ENCODE data around the gene SLCO4A1.

Gene SLCO4A1

DNA sequence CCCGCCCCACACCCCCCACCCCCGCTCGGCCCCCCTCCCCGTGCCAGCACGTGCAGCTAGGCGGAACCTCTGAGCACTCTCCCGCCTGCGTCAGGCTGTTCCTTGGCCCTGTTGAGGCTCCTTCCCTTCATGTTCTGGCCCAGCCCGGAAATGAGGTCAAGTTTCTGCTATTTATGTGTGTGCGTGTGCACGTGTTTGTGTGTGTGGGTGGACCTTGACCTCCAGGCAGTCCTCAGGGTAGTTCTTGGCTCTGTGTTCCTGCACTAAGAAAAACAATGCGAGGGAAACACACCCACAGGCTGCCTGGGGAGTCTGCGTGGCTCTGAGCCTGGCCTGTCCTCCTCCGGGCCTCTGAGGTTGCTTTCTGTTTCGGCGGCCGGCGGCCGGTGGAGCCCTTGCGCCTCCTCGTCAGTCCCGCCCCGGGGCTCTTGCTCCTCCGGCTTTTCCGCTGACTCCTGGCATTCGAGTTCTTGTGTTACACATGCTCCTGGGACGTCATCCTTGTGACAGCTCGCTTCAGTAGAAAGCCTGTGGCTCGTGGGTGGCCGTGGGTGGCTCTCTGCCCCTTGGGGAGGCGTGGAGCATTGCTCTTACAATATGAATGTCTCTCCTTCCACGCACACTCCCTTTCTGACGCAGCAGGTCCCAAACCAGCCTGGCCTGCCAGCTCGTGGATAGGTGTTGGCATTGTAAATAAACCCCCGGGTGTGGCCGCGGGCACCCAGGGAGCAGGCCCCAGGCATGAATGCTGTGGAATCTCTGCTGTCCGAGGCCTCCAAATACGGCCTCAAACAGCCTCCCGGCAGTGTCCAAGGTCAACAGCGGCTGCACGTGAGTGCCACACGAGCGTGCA is 10.0 kb downstream of the SLCO4A1 start:
- peak; percentile 87 for DNase-seq (ENCODE audit: low read depth, low spot score)

DNA sequence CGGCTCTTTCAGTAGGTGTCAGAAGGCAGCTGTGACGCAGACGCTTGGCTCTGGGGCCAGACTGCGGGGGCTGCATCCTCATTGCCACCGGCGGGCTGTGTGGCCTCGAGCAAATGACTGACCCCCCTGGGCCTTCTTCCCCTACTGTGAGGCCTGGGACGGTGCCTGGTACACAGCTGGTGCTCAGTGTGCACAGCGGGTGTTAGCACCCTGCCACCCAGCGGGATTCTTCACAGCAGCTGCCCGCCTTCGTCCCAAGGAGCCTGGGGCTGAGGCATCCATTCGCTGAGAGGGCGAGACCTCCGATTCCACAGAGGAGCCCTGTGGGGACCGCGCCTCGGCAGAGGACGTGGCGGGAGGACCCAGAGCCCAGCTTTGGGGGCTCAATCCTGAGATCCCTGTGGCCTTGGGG is 10.6 kb downstream of the SLCO4A1 start:
- no peak for DNase-seq (ENCODE audit: low read depth, low spot score)

GRCh38 chr20:62653373-62653772 is 11.1 kb downstream of the SLCO4A1 start:
- DNase-seq (ENCODE audit: low read depth, low spot score): no peak

DNA sequence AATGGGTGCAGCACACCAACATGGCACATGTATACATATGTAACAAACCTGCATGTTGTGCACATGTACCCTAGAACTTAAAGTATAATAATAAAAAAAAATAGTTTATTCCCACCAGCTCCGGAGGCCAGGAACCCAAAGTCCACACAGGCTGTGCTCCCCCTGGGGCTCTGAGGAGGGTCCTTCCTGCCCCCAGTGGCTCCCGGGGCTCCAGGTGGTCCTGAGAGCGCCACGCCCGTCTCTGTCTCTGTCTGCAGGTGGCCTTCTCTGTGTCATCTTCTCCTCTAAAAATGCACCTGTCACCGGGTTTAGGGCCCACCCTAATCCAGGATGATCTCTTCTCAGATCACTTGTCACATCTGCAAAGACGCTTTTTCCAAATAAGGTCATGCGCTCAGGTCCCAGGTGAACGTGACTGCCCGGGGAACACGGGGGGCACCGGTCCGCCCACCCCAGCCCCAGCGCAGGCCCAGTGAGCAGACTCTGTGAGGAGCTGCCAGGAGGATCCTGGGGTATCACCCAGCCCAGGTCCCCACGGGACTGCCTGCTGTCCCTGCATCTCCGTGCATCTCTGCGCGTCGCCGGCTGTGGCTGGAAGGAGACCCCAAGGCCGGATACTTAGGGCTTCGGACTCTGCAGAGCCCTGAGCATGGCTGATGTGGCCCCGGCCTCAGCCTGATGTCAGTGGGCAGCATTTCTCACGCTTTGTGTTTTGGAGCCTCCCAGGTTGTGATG is 11.8 kb downstream of the SLCO4A1 start:
- no peak for DNase-seq (ENCODE audit: low read depth, low spot score)

DNA sequence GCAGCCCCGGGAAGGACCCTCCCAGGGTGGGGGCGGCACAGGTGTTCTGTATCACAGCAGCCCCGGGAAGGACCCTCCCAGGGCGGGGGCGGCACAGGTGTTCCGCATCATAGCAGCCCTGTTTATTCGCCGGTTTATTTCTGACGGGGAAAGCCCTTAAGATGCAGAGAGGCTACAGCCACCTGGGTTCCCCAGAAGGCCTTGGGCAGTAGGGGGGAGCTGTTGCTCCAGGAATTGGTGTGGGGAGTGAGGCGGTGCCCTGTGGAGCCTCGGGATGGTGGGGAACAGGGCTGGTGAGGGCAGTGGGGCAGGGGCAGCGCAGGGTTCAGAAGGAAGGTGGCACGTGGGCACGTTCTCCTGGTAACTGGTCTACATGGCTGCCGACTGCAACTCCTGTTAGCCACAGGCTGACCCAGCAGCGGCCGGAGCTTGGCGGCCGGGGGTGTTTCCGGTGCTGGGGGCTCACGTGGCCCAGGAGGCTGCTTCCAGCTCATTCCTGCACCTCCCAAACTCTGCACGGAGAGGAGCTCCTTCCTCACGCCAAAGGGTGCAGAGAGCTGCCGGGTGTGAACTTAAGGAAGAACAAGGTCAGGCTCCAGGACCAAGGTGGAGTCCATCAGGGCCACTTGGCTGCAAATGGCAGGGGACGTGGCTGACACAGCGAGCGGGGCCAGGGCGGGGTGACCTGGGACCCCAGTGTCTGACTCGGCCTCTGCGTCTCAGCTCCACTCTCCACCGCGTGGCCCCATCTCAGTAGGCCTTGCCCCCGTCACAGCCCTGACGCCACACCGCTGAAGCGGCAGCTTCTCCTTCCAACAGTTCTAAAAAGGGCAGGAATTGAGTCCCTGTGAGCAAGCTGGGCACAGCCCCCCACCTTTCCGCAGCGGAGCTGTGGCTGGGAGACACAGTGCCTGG is 13.2 kb downstream of the SLCO4A1 start:
- no peak for DNase-seq (ENCODE audit: low read depth, low spot score)

DNA sequence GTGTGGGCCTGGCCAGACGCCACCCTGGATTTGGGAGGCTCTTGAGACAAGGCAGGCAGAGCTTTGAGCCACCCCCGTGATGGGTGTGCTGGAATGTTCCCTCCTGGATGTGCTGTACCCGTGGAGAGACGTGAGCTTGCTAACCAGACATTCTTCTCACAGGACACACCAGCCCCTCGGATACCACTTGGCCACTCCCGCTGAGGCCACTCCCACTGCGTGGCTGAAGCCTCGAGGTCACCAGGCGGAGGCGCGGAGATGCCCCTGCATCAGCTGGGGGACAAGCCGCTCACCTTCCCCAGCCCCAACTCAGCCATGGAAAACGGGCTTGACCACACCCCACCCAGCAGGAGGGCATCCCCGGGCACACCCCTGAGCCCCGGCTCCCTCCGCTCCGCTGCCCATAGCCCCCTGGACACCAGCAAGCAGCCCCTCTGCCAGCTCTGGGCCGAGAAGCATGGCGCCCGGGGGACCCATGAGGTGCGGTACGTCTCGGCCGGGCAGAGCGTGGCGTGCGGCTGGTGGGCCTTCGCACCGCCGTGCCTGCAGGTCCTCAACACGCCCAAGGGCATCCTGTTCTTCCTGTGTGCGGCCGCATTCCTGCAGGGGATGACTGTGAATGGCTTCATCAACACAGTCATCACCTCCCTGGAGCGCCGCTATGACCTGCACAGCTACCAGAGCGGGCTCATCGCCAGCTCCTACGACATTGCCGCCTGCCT is 14.1 kb downstream of the SLCO4A1 start:
- DNase-seq (ENCODE audit: low read depth, low spot score): peak; percentile 79

DNA sequence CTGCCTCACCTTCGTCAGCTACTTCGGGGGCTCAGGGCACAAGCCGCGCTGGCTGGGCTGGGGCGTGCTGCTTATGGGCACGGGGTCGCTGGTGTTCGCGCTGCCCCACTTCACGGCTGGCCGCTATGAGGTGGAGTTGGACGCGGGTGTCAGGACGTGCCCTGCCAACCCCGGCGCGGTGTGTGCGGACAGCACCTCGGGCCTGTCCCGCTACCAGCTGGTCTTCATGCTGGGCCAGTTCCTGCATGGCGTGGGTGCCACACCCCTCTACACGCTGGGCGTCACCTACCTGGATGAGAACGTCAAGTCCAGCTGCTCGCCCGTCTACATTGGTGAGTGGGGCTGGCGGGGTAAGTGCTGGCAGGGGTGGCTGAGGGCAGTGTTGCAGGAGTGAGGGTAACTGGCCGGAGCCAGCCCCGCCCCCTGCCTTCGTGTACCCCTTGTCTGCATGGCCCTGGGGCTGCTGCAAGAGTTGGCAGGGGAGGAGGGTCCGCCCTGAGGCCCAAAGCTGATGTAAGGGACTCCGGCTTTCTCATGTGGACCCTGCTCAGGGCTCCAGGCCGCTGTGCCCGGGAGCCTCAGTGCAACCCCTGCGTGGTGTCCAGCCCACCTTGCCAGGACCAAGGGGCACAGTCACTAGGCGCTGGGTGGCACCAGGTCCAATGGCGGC is 14.8 kb downstream of the SLCO4A1 start:
- DNase-seq (ENCODE audit: low read depth, low spot score): no peak

- no peak for DNase-seq (ENCODE audit: low read depth, low spot score)
These were observed 15.3 kb downstream of the SLCO4A1 start for GRCh38 chr20:62657589-62657942.

DNA sequence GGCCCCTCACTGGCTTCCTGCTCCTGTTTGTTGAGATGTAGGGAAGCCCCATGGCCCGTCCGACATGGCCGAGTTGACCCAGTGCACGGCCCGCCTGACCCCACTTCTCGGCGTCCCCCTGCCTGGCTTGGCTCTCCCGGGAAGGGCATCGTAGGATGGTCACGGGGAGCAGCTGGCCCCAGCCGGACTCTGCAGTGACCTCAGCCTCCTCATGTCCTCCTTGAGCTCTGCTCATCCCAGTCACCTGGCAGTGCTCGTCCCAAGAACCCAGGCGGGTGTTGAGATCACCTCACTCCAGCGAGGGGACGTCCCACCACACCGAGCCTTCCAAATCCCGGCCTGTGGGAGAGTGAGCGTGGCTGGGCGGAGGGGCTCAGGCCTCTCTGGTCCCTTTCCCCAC is 15.7 kb downstream of the SLCO4A1 start:
- no peak for DNase-seq (ENCODE audit: low read depth, low spot score)

GRCh38 chr20:62658593-62659178 is 16.4 kb downstream of the SLCO4A1 start:
- DNase-seq (ENCODE audit: low read depth, low spot score): no peak

GRCh38 chr20:62659488-62660239 is 17.4 kb downstream of the SLCO4A1 start:
- no peak for DNase-seq (ENCODE audit: low read depth, low spot score)

- DNase-seq (ENCODE audit: low read depth, low spot score): no peak
These were observed 17.9 kb downstream of the SLCO4A1 start for GRCh38 chr20:62660240-62660615.

GRCh38 chr20:62660768-62661167 is 18.5 kb downstream of the SLCO4A1 start:
- no peak for DNase-seq (ENCODE audit: low read depth, low spot score)

DNA sequence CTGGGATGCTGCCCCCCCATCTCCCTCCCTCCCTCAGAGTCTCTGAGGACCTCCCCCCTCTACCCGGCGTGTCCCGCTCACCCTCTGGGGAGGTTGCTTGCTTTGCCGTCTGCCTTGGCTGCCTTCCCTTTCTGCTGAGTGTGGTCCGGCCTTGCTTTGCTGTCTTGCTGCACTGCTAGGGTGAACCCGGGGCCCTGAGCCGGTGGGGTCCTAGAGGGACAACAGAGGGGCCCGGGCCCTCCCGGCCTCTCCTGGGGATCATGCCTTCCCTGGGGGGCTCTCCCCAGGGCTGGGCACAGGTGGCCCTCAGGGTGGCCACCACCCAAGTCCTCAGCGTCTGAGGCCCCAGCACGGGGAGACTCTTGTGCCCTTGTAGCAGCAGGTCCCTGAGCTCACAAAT is 19.3 kb downstream of the SLCO4A1 start:
- no peak for DNase-seq (ENCODE audit: low read depth, low spot score)

DNA sequence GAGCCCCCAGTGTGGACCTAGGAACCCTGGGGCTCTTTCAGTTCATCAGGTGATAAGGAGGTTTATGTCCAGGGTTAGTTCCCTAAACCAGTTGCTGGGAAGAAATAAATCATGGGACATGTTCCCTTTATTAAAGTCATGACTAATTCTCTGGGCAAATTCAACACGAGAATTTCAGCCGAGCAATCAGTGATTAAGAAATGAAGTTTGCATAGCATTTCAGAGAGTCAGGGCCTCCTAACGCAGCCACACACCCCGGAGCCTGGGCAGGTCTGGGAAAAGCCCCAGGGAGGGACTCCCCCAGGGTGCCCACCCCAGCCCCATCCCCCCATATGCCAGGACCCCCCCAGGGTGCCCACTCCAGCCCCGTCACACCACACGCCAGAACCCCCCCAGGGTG is 20.1 kb downstream of the SLCO4A1 start:
- DNase-seq (ENCODE audit: low read depth, low spot score): no peak

DNA sequence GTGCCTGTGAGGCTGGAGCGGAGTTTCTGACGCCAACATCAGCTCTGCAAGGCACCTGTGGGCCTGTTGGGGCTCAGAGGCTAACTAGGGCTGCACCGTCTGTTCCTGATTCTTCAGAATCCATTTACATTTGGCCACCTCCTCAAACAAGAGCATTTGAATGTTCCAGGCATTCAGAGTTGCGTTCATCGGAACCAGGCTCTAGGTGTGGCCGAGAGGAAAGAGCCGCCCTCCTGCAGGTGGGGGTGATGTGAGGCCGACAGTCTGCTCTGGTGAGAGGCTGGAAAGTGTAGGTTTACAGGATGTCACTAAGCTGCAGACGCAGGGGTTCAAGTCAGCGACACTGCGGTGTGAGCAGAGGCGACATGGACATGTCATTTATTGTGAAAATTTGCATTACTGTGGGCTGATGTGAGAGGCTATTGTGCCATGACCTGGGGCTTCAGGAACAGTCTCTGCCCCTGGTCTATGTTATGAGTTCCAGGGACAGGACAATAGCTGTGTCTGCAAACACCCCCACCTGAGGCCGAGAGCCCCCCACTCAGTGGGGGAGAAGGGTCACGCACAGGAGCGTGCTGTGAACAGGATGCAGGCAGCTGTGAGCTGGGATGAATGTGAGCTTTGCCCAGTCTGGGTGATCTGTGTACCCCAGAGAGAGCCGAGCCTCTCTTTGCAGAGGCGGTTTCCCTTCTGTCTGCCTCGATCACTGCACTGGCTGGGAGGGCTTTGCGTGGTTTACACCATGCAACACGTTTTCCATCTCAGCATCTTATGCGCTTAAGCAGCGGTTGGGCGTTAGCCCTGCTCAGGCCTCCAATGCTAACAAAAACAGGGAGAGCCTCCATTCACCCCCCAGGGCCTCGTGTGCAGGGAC is 21.1 kb downstream of the SLCO4A1 start:
- peak; percentile 51 for DNase-seq (ENCODE audit: low read depth, low spot score)

DNA sequence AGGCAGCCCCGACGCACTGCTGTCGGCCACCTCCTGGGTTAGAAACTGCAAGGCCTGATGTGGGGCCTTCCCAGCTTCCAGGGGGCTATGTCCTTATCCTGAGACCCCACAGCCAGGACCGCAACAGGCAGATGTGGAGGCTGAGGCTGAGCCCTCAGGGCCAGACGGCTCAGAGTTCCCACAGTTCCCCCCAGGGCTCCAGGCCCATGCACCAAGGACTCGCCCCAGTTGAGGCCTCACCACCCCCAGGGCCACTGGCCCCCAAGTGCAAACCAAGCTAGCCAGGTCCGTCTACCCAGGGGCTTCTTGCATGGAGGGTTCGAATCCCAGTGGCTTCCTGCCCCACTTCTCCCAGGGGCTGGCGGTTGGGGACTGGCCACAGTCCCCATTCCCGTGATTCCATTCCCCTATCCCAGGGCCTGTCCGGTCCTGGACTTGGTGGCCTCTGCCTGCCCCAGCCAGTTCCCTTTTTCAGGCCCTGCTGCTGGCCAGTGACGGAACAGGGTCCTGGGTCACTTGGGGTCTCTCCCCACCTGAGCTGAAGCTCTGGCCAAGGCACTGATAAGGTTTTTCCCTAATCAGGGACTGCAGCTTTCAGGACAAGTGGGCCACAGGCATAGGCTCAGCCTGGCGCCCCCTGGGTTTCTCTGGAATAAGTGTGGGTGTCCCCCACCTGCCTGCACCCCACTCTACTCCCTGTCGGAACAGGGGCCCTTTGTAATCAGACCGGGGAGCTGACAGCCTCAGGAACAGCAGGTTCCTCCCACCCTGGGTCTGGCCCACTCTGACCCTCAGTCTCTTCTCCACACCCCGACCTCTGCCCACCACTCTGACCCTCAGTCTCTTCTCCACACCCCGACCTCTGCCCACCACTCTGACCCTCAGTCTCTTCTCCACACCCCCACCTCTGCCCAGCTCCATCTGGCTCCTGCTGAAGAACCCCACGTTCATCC is 22.0 kb downstream of the SLCO4A1 start:
- DNase-seq (ENCODE audit: low read depth, low spot score): no peak
